Neuronal stem cell (in vitro differentiated cells): ENCODE results near the gene SPNS2.

Experiments
- DNase-seq: peaks from one replicate; pipeline ENCODE4 v3.0.0-alpha.2; 2013; ENCODE audit warnings: low spot score
- H2AFZ ChIP-seq: one replicate; pipeline ENCODE4 v1.6.1; 2013; ENCODE audit warnings: mild to moderate bottlenecking, low read length, inconsistent platforms
- H2AK5ac ChIP-seq: 2 replicates; pipeline ENCODE4 v1.6.1; 2013; ENCODE audit warnings: low read depth, mild to moderate bottlenecking, inconsistent platforms, low read length, moderate library complexity, mixed read lengths
- H2BK120ac ChIP-seq: 2 replicates; pipeline ENCODE4 v1.6.1; 2013; ENCODE audit warnings: low read depth, mild to moderate bottlenecking, inconsistent platforms, low read length, moderate library complexity, mixed read lengths
- H2BK12ac ChIP-seq: one replicate; pipeline ENCODE4 v1.6.1; 2013; ENCODE audit warnings: low read length, inconsistent platforms
- H2BK15ac ChIP-seq: 2 replicates; pipeline ENCODE4 v1.6.1; 2013; ENCODE audit warnings: mild to moderate bottlenecking, low read length, inconsistent platforms, mixed read lengths
- H2BK5ac ChIP-seq: one replicate; pipeline ENCODE4 v1.6.1; 2013; ENCODE audit warnings: inconsistent platforms, mild to moderate bottlenecking, low read length, moderate library complexity
- H3K14ac ChIP-seq: one replicate; pipeline ENCODE4 v1.6.1; 2013; ENCODE audit warnings: low read length, inconsistent platforms
- H3K18ac ChIP-seq: 2 replicates; pipeline ENCODE4 v1.6.1; 2013; ENCODE audit warnings: low read length, inconsistent platforms
- H3K23ac ChIP-seq: 2 replicates; pipeline ENCODE4 v1.6.1; 2013; ENCODE audit warnings: low read depth, mild to moderate bottlenecking, mixed read lengths, low read length, inconsistent platforms; ENCODE audit not compliant: poor library complexity
- H3K27ac ChIP-seq: replicated peaks from 3 replicates; pipeline ENCODE4 v1.5.1; 2013; ENCODE audit warnings: low read length, inconsistent platforms
- H3K27me3 ChIP-seq, 3 experiments: 2 replicates each; pipeline ENCODE4 v1.6.1; 2013; ENCODE audit warnings: low read length in 3 of 3, mild to moderate bottlenecking in 2 of 3, inconsistent platforms in 1 of 3, low read depth in 1 of 3, mixed read lengths in 1 of 3, moderate library complexity in 1 of 3; ENCODE audit not compliant: control insufficient read depth in 3 of 3, insufficient read depth in 3 of 3
- H3K36me3 ChIP-seq, 2 donors: replicated peaks in 1 of 2; 2 replicates each; pipeline ENCODE4 v1.6.1; 2013; ENCODE audit warnings: low read length in 2 of 2; ENCODE audit not compliant: control insufficient read depth in 2 of 2, insufficient read depth in 2 of 2
- H3K4ac ChIP-seq: 2 replicates; pipeline ENCODE4 v1.6.1; 2013; ENCODE audit warnings: inconsistent platforms, mild to moderate bottlenecking, low read length, moderate library complexity
- H3K4me1 ChIP-seq, 2 donors: 1 replicate in 1 of 2; 2 replicates in 1 of 2; pipeline ENCODE4 v1.6.1; 2013; ENCODE audit warnings: low read length in 2 of 2, low read depth in 1 of 2; ENCODE audit not compliant: control insufficient read depth in 2 of 2, insufficient read depth in 1 of 2
- H3K4me2 ChIP-seq: one replicate; pipeline ENCODE4 v1.6.1; 2013; ENCODE audit warnings: mild to moderate bottlenecking, low read length, inconsistent platforms; ENCODE audit not compliant: insufficient read depth, poor library complexity, severe bottlenecking
- H3K4me3 ChIP-seq, 2 donors: 2 replicates each; pipeline ENCODE4 v1.5.1; 2013; ENCODE audit warnings: low read length in 2 of 2, mild to moderate bottlenecking in 2 of 2, inconsistent platforms in 1 of 2, moderate library complexity in 1 of 2
- H3K79me1 ChIP-seq: one replicate; pipeline ENCODE4 v1.6.1; 2013; ENCODE audit warnings: low read depth, mild to moderate bottlenecking, inconsistent platforms, low read length, moderate library complexity
- H3K9ac ChIP-seq: one replicate; pipeline ENCODE4 v1.6.1; 2013; ENCODE audit warnings: mild to moderate bottlenecking, low read depth, low read length, inconsistent platforms; ENCODE audit not compliant: poor library complexity
- H3K9me3 ChIP-seq, 2 donors: replicated peaks in 1 of 2; 2 replicates each; pipeline versions ENCODE3 to v1.6.1; 2013; ENCODE audit warnings: low read length in 2 of 2, mild to moderate bottlenecking in 2 of 2, inconsistent platforms in 1 of 2, low read depth in 1 of 2, mixed read lengths in 1 of 2, moderate library complexity in 1 of 2; ENCODE audit not compliant: control insufficient read depth in 2 of 2, insufficient read depth in 1 of 2
- H4K8ac ChIP-seq: one replicate; pipeline ENCODE4 v1.6.1; 2013; ENCODE audit warnings: low read depth, mild to moderate bottlenecking, inconsistent platforms, low read length, moderate library complexity
- H4K91ac ChIP-seq: one replicate; pipeline ENCODE4 v1.6.1; 2013; ENCODE audit warnings: low read length, low read depth, mild to moderate bottlenecking, inconsistent platforms; ENCODE audit not compliant: poor library complexity
- WGBS, 2 donors: extraction: QIAGEN DNeasy Blood & Tissue Kit; methylation state at CpG; one replicate each; pipeline ENCODE4 v1.1.7; 2013; ENCODE audit warnings: missing lambda C conversion rate in 2 of 2, mixed read lengths in 1 of 2; ENCODE audit not compliant: insufficient read length in 2 of 2, insufficient replicate concordance in 1 of 2; ENCODE audit errors: extremely low coverage in 2 of 2; 5-methylcytosine and 5-hydroxymethylcytosine counted together

The SPNS2 gene

DNA sequence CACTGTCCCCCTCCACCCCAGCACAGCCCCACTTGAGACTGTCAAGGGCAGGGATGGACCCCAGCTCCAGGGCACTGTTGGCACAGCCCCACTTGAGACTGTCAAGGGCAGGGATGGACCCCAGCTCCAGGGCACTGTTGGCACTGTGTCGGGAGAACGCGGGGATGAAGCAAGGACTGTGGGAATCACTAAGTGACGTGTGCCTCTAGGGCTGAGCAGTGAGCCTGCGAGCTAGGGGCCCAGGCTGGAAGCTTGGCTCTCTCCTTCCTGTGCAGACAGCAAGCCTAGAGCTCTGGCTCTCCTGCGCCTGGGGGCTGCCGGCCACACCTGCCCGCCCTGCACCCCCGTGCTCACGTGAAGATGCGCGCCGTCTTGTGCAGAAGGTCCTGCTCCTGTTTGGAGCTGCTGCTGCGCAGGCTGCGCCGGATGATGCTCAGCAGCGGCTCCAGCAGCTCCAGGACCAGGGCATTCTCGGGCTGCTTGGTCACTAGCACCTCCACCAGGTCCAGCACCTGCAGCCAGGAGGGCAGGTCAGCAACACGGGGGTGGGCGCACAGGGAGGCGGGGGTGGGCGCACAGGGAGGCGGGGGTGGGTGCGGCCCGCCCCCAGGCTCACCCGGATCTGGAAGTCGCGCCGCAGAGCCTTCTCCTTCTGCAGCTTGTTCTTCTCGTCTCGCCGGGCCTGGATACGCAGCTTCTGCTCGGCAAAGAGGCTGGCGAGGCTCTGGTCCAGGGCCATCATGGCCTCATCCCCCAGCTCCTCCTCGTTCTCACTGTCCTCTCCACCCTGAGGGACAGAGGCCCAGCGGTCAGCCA lies 45.7 kb downstream of the SPNS2 start:
- no peaks in the 10 kb centered on the region for H3K9me3 ChIP-seq
- no peak overlapping the region for H3K23ac ChIP-seq
- no peaks in the 10 kb centered on the region for H3K27me3 ChIP-seq
- H3K14ac ChIP-seq = no peak overlapping the region
- no peak overlapping the region for H2BK120ac ChIP-seq
- peaks cover 9% of the 10 kb centered on the region for H3K79me1 ChIP-seq
- H2AK5ac ChIP-seq = no peak overlapping the region
- H4K8ac ChIP-seq = no peak overlapping the region
- WGBS, 2 donors = no CpG with 5 or more reads among the region's 37 CpGs
- H3K4me1 ChIP-seq = peaks cover 0 to 3% of the 10 kb centered on the region in 2 donors
- peak overlapping the region; percentile 55 for H3K9ac ChIP-seq
- H3K4ac ChIP-seq = no peak overlapping the region
- H3K4me2 ChIP-seq = no peak overlapping the region
- no peak overlapping the region for H2BK15ac ChIP-seq
- H3K4me3 ChIP-seq = no peak overlapping the region
- H2BK12ac ChIP-seq = no peak overlapping the region
- no peak overlapping the region for H3K27ac ChIP-seq
- peaks cover 51 to 83% of the 10 kb centered on the region in 2 donors for H3K36me3 ChIP-seq
- no peak overlapping the region for H4K91ac ChIP-seq
- H2BK5ac ChIP-seq = no peak overlapping the region
- no peak overlapping the region for H3K18ac ChIP-seq
- no peak overlapping the region for H2AFZ ChIP-seq
- no peak for DNase-seq

DNA sequence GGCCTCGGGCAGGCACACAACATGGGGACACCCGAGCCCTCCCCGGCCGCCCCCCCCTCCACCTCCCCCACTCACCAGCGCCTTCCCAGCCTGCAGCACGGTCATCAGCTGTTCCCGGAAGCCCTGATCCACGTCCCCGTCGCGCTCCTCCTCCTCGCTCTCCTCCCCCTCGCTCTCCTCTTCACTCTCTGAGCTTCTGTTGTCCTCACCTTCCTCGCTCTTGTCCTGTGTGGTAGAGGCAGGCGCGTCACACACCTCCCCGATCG lies 46.2 kb downstream of the SPNS2 start:
- peak overlapping the region; percentile 87 for H2BK5ac ChIP-seq

DNA sequence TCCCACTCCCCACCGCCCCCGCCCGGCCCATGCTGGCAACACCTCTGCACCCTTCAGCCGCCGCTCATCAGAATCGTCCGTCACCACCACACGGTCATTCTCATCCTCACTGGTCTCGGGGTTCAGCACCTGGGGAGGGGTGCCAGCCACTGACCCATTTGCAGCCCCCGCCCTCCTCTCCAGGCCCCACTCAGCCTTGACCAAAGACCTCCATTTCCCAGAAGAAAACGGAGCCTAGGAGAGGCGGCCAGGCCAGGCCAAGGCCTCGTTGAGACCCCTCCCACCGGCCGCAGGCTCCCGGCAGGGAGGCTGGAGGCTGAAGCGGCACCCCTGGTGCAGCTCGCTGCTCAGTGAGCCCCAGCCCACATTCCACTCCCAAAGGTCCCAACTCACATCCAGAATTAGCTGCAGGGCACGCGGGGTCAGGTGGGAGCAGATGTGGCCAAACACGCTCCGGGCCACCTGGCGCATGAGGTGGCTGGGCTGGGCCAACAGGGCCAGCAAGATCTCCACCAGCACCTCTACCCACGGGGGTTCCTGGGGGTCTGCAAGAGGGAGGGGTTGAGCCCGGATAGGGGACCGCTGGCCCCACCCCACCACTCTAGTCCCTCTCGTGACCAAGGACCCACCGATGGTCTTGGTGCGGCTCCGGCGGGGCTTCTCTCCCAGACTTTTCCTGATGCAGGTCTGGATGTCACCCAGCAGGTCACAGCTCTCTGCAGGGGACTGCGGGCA lies 46.7 kb downstream of the SPNS2 start:
- no peaks in the 10 kb centered on the region for H3K9me3 ChIP-seq
- H3K14ac ChIP-seq = no peak overlapping the region
- H2BK120ac ChIP-seq = no peak overlapping the region
- no peak overlapping the region for H2BK15ac ChIP-seq
- no peak overlapping the region for H2AFZ ChIP-seq
- H3K36me3 ChIP-seq = peaks cover 53 to 84% of the 10 kb centered on the region in 2 donors
- H3K79me1 ChIP-seq = peaks cover 9% of the 10 kb centered on the region
- no peak overlapping the region for H3K9ac ChIP-seq
- no peak overlapping the region for H4K8ac ChIP-seq
- no CpG with 5 or more reads among the region's 32 CpGs for WGBS, 2 donors
- H3K27ac ChIP-seq = no peak overlapping the region
- H3K4me1 ChIP-seq = peaks cover 0 to 3% of the 10 kb centered on the region in 2 donors
- H3K4me3 ChIP-seq = no peak overlapping the region
- no peaks in the 10 kb centered on the region for H3K27me3 ChIP-seq
- no peak overlapping the region for H3K4me2 ChIP-seq
- H2BK12ac ChIP-seq = no peak overlapping the region
- no peak for DNase-seq
- H3K4ac ChIP-seq = no peak overlapping the region
- H2BK5ac ChIP-seq = peak overlapping the region; percentile 87
- H3K18ac ChIP-seq = no peak overlapping the region
- H4K91ac ChIP-seq = no peak overlapping the region
- no peak overlapping the region for H2AK5ac ChIP-seq
- no peak overlapping the region for H3K23ac ChIP-seq

More for the DNA sequence above, 46.2 kb downstream of the SPNS2 start:
- no peak for DNase-seq
- WGBS, 2 donors = no CpG with 5 or more reads among the region's 18 CpGs
- no peak overlapping the region for H2BK15ac ChIP-seq
- no peak overlapping the region for H3K23ac ChIP-seq
- H3K4me3 ChIP-seq = no peak overlapping the region
- peaks cover 9% of the 10 kb centered on the region for H3K79me1 ChIP-seq
- no peak overlapping the region for H4K91ac ChIP-seq
- H2AFZ ChIP-seq = no peak overlapping the region
- H3K14ac ChIP-seq = no peak overlapping the region
- no peak overlapping the region for H2BK12ac ChIP-seq
- no peak overlapping the region for H3K9ac ChIP-seq
- peaks cover 53 to 84% of the 10 kb centered on the region in 2 donors for H3K36me3 ChIP-seq
- H3K18ac ChIP-seq = no peak overlapping the region
- H2AK5ac ChIP-seq = no peak overlapping the region
- no peak overlapping the region for H2BK120ac ChIP-seq
- H3K27ac ChIP-seq = no peak overlapping the region
- H3K4ac ChIP-seq = no peak overlapping the region
- H3K4me1 ChIP-seq = peaks cover 0 to 3% of the 10 kb centered on the region in 2 donors
- no peak overlapping the region for H4K8ac ChIP-seq
- H3K27me3 ChIP-seq = no peaks in the 10 kb centered on the region
- H3K9me3 ChIP-seq = no peaks in the 10 kb centered on the region
- H3K4me2 ChIP-seq = no peak overlapping the region

DNA sequence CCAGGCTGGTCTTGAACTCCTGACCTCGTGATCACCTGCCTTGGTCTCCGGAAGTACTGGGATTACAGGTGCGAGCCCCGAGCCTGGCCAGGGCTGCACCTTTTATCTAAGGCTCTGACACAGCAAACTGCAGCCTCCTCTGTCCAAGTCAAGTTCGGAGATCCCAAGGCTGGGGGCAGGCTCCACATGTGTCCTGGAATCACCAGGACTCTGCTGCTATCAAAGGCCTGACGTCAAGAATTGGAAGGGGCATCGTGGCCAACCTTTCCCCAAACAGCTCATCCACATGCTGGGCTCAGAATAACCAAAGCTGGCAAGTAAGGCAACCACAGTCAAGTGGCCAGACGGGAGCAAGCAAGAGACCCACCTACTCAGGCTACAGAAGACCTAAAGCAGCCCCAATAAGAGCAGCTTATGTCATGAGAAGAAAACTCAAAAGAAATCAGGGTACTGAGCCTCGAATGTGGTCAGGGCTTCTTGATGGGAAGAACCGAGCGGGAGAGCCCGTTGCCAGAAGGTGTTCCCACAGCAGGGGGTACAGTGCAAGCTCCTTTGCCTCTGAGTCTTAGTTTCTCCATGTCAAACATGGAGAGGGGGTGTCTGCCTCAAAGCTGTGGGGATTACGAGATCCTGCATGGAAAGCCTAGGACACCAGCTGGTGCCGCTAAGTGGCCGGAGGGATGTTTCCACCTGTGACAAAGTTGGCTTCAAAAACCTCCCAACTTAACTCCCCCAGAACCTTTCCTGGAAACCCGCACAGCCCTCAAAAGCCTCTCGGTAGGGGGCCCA lies 48.6 kb downstream of the SPNS2 start:
- H3K4me3 ChIP-seq = no peak overlapping the region
- H3K27me3 ChIP-seq = no peaks in the 10 kb centered on the region
- H2BK12ac ChIP-seq = no peak overlapping the region
- no peaks in the 10 kb centered on the region for H3K9me3 ChIP-seq
- no peak overlapping the region for H3K9ac ChIP-seq
- H3K4me2 ChIP-seq = no peak overlapping the region
- no peak for DNase-seq
- no peak overlapping the region for H2BK120ac ChIP-seq
- H2BK5ac ChIP-seq = peak overlapping the region; percentile 53
- H2BK15ac ChIP-seq = no peak overlapping the region
- WGBS, 2 donors = no CpG with 5 or more reads among the region's 17 CpGs
- no peak overlapping the region for H3K23ac ChIP-seq
- peaks cover 0 to 3% of the 10 kb centered on the region in 2 donors for H3K4me1 ChIP-seq
- no peak overlapping the region for H3K18ac ChIP-seq
- H3K79me1 ChIP-seq = peaks cover 11% of the 10 kb centered on the region
- no peak overlapping the region for H2AK5ac ChIP-seq
- H2AFZ ChIP-seq = no peak overlapping the region
- H3K4ac ChIP-seq = no peak overlapping the region
- H4K91ac ChIP-seq = no peak overlapping the region
- peaks cover 57 to 83% of the 10 kb centered on the region in 2 donors for H3K36me3 ChIP-seq
- H3K27ac ChIP-seq = no peak overlapping the region
- no peak overlapping the region for H3K14ac ChIP-seq
- H4K8ac ChIP-seq = no peak overlapping the region
